Neural crest cell (in vitro differentiated cells): ENCODE data around the gene KYAT1. TPM values are rescaled to one million over a fixed set of nuclear protein-coding genes. Genes with fewer than 3 reads are reported as not detected.

Experiments
- DNase-seq: peaks from one replicate; pipeline ENCODE4 v3.0.0; 2021; ENCODE audit warnings: low read depth, mixed read lengths, low spot score
- H3K27ac Mint-ChIP-seq: one replicate; pipeline ENCODE4 v1.8.0; 2021; ENCODE audit warnings: mild to moderate bottlenecking, mixed read lengths; ENCODE audit not compliant: unreplicated experiment
- H3K27me3 Mint-ChIP-seq: 2 replicates; pipeline ENCODE4 v1.8.0; 2021; ENCODE audit warnings: low read depth, mild to moderate bottlenecking, mixed read lengths
- H3K36me3 Mint-ChIP-seq: 2 replicates; pipeline ENCODE4 v1.8.0; 2021; ENCODE audit warnings: low read depth, mild to moderate bottlenecking, mixed read lengths
- H3K4me1 Mint-ChIP-seq: 2 replicates; pipeline ENCODE4 v1.8.0; 2021; ENCODE audit warnings: mixed read lengths
- H3K4me3 Mint-ChIP-seq: one replicate; pipeline ENCODE4 v1.8.0; 2021; ENCODE audit warnings: mild to moderate bottlenecking, mixed read lengths
- H3K9me3 Mint-ChIP-seq: 2 replicates; pipeline ENCODE4 v1.8.0; 2021; ENCODE audit warnings: mixed read lengths
- CTCF ChIP-seq: fragments of 200-600 bp; sonication (generic); conservative IDR thresholded peaks from 2 replicates; pipeline ENCODE4 v1.5.0; 2021; ENCODE audit warnings: antibody characterized with exemption, mild to moderate bottlenecking
- total RNA-seq: library from RNA; stranded (reverse); gene quantifications from 2 replicates; pipeline ENCODE4 v1.2.1, GENCODE V29; 2021

The KYAT1 gene
- total RNA-seq, 1 donor from 2014 or later, result 17.7 TPM

DNA sequence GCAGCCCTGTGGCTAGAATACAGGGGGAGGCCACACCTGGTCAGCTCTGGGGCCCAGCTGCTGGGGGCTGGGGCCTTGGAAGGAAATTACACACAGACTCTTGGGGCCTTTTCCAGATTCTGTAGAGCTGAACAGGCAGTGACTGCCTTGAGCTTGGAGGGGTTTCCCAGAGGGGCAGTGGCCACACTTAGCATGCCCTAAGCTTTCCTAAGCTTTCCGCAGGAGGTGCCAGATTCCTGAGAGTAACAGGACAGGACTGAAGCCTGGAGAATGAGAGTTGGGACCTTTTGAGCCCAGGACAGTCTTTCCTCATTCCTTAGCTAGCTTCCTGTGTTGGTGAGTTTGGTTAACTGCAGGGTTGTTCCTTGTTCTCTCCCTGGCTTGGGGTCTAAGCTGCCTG, 93.3 kb downstream of the KYAT1 start:
- Mint-ChIP-seq H3K27ac (no peak overlapping the region), H3K4me1 (peaks cover 15% of the 10 kb centered on the region), H3K36me3 (peaks cover 4% of the 10 kb centered on the region), H3K9me3 (no peaks in the 10 kb centered on the region), H3K27me3 (no peaks in the 10 kb centered on the region), H3K4me3 (peak overlapping the region; percentile 94)
- DNase-seq, result no peak
- no peak for TF ChIP-seq CTCF

- H3K4me1 Mint-ChIP-seq, result peaks cover 15% of the 10 kb centered on the region
- H3K36me3 Mint-ChIP-seq, result peaks cover under 1% of the 10 kb centered on the region
- no peak for DNase-seq
- TF ChIP-seq CTCF, result no peak
- H3K4me3 Mint-ChIP-seq, result peak overlapping the region; percentile 94
- H3K27ac Mint-ChIP-seq, result peak overlapping the region; percentile 96
- no peaks in the 10 kb centered on the region for H3K9me3 Mint-ChIP-seq
- no peaks in the 10 kb centered on the region for H3K27me3 Mint-ChIP-seq
Observed at GRCh38 chr9:128787659-128788058, 94.1 kb downstream of the KYAT1 start.

DNA sequence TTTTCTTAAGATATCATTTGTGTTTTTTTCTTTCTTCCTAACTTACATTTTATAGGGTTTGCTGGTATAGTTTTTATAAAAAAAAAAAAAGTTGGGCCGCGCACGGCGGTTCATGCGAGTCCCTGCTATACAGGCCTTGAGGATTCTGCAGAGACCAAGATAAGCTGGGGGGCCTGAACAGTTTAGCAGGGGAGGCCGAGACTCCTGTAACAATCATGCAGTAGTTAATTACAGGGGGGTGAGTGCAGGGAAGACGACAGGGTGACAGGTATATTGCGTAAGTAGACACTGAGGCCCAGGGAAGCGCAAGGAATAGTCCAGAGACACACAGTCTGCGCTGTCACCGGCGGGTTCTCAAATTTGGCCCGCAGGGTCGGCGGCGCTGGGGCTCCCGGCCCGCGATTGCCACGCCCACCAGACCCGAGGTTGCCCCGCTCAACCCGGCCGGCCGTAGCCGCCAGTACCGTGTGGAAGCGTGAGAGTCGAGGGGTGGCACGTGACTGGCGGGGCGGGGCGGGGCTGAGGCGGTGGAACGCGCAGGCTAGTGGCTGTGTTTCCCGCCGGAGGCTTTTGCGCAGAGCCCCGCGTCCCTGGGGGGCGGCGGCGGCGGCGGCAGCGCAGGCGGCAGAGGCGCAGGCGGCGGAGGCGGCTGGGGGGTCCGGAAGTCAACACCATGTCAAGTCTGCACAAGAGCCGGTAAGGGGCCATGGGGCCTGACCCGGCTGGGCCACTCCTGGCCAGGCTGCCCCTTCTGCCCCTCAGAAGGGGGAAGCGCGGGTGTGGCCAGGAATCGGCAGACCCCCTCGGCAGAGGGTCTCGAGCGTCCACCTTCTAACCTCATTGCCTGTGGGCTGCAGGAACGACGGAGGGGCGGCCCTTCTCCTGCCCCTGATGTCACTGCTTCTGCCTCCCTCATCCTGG, 94.8 kb downstream of the KYAT1 start, which contains the start of gene TBC1D13:
Gene TBC1D13, plus strand, starts transcription at position 573 of the 921 bp plus-strand sequence. Its CDS starts 101 bp downstream, at position 674.
- peak; percentile 85 for DNase-seq
- TF ChIP-seq CTCF, result no peak
- Mint-ChIP-seq H3K27me3 (no peaks in the 10 kb centered on the region), H3K4me3 (peak within 1 kb of the TSS; percentile 94), H3K27ac (peak within 1 kb of the TSS; percentile 96), H3K36me3 (no peaks in the 10 kb centered on the region), H3K4me1 (peaks cover 15% of the 10 kb centered on the region), H3K9me3 (no peaks in the 10 kb centered on the region)

DNA sequence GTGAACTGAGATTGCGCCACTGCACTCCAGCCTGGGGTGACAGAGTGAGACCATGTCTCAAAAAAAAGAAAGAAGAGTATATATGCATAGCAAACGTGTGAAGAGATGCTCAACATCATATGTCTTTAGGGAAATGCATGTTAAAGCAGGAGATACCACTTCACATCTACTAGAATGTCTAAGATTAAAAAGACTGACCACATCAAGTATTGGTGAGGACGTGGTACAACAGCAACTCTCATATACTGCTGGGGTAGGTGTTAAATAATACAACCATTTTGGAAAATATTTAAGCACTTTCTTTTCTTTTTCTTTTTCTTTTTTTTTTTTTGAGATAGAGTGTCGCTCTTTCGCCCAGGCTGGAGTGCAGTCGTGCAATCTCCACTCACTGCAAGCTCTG, 96.3 kb downstream of the KYAT1 start:
- Mint-ChIP-seq H3K36me3 (peaks cover 4% of the 10 kb centered on the region), H3K27ac (no peak overlapping the region), H3K27me3 (no peaks in the 10 kb centered on the region), H3K9me3 (no peaks in the 10 kb centered on the region), H3K4me3 (peak overlapping the region; percentile 8), H3K4me1 (peaks cover 15% of the 10 kb centered on the region)
- no peak for DNase-seq
- no peak for TF ChIP-seq CTCF

Other genes with a start within 250 kb of the KYAT1 start
- gene DYNC2I2, start 225.1 kb downstream of the KYAT1 start, total RNA-seq, result 120 and 128 TPM in 2 replicates
- gene SET, start 192.7 kb downstream of the KYAT1 start, total RNA-seq, result 891 and 930 TPM in 2 replicates
- 28.0 and 30.0 TPM in 2 replicates for gene PKN3, start 179.4 kb downstream of the KYAT1 start, total RNA-seq
- gene ZDHHC12, start 157.8 kb downstream of the KYAT1 start, total RNA-seq, result 15.1 and 15.7 TPM in 2 replicates
- gene ZER1, start 110.0 kb downstream of the KYAT1 start, total RNA-seq, result 19.1 and 19.3 TPM in 2 replicates
- gene TBC1D13, start 94.7 kb downstream of the KYAT1 start, total RNA-seq, result 28.9 and 32.3 TPM in 2 replicates
- 21.9 and 23.7 TPM in 2 replicates for gene ENDOG, start 63.5 kb downstream of the KYAT1 start, total RNA-seq
- gene SPOUT1, start 52.2 kb downstream of the KYAT1 start, total RNA-seq, result 66.7 and 66.8 TPM in 2 replicates
- gene LRRC8A, start 183 bp upstream of the KYAT1 start, total RNA-seq, result 48.5 and 49.7 TPM in 2 replicates
- 3.9 and 5.0 TPM in 2 replicates for gene PHYHD1, start 39.0 kb upstream of the KYAT1 start, total RNA-seq
- gene DOLK, start 65.7 kb upstream of the KYAT1 start, total RNA-seq, result 20.7 and 21.1 TPM in 2 replicates
- 128 TPM in 2 replicates for gene NUP188, start 65.7 kb upstream of the KYAT1 start, total RNA-seq
- 71.7 and 76.1 TPM in 2 replicates for gene SH3GLB2, start 146.4 kb upstream of the KYAT1 start, total RNA-seq
- 34.4 and 38.3 TPM in 2 replicates for gene MIGA2, start 154.7 kb upstream of the KYAT1 start, total RNA-seq
- 43.1 and 43.9 TPM in 2 replicates for gene DOLPP1, start 199.2 kb upstream of the KYAT1 start, total RNA-seq
- 24.9 and 26.0 TPM in 2 replicates for gene CRAT, start 228.8 kb upstream of the KYAT1 start, total RNA-seq
- gene PTPA, start 229.5 kb upstream of the KYAT1 start, total RNA-seq, result 136 and 144 TPM in 2 replicates